Hepatocyte (in vitro differentiated cells): ENCODE measurements around the gene PHACTR1. TPM values are rescaled to one million over a fixed set of nuclear protein-coding genes. Genes with fewer than 3 reads are reported as not detected.

Source experiments
- DNase-seq: peaks from one replicate; pipeline ENCODE4 v3.0.0-alpha.2; 2016; ENCODE audit warnings: low spot score
- H2AFZ ChIP-seq: fragments of 200-600 bp; sonication (generic); 2 replicates; pipeline ENCODE4 v1.6.0; 2016; ENCODE audit warnings: antibody characterized with exemption, mild to moderate bottlenecking
- H3K27ac ChIP-seq: fragments of 200-600 bp; sonication (generic); 2 replicates; pipeline ENCODE4 v1.5.1; 2016; ENCODE audit warnings: mild to moderate bottlenecking
- H3K27me3 ChIP-seq: fragments of 200-600 bp; sonication (generic); 2 replicates; pipeline ENCODE4 v1.6.1; 2016
- H3K36me3 ChIP-seq: fragments of 200-600 bp; sonication (generic); replicated peaks from 2 replicates; pipeline ENCODE4 v1.5.1; 2016; ENCODE audit warnings: low read depth; ENCODE audit not compliant: insufficient read depth
- H3K4me1 ChIP-seq: fragments of 200-600 bp; sonication (generic); 2 replicates; pipeline ENCODE4 v1.5.1; 2016; ENCODE audit warnings: mild to moderate bottlenecking, moderate library complexity; ENCODE audit not compliant: insufficient read depth
- H3K4me2 ChIP-seq: fragments of 200-600 bp; sonication (generic); 2 replicates; pipeline ENCODE4 v1.6.0; 2016
- H3K4me3 ChIP-seq: fragments of 200-600 bp; sonication (generic); 2 replicates; pipeline ENCODE4 v1.5.1; 2016; ENCODE audit warnings: mild to moderate bottlenecking
- H3K79me2 ChIP-seq: fragments of 200-600 bp; sonication (generic); 2 replicates; pipeline ENCODE4 v1.6.0; 2017; ENCODE audit warnings: mild to moderate bottlenecking
- H3K9me2 ChIP-seq: fragments of 200-600 bp; sonication (generic); replicated peaks from 2 replicates; pipeline ENCODE4 v1.6.0; 2017; ENCODE audit warnings: mild to moderate bottlenecking; ENCODE audit not compliant: insufficient read depth
- H3K9me3 ChIP-seq: fragments of 200-600 bp; sonication (generic); 2 replicates; pipeline ENCODE4 v1.5.1; 2016; ENCODE audit warnings: low read depth, mild to moderate bottlenecking
- H4K20me1 ChIP-seq: fragments of 200-600 bp; sonication (generic); 2 replicates; pipeline ENCODE4 v1.6.0; 2016; ENCODE audit warnings: mild to moderate bottlenecking; ENCODE audit not compliant: insufficient read depth, poor library complexity, severe bottlenecking
- CTCF ChIP-seq: fragments of 200-600 bp; sonication (generic); IDR thresholded peaks from 2 replicates; pipeline ENCODE4 v1.5.1; 2016; ENCODE audit warnings: antibody characterized with exemption, mild to moderate bottlenecking; ENCODE audit not compliant: poor library complexity
- EZH2 ChIP-seq: fragments of 200-600 bp; sonication (generic); IDR thresholded peaks from 2 replicates; pipeline ENCODE4 v1.6.1; 2016; ENCODE audit warnings: antibody characterized with exemption, mild to moderate bottlenecking, borderline replicate concordance
- EZH2phosphoT487 ChIP-seq: fragments of 200-600 bp; sonication (generic); IDR thresholded peaks from one replicate; pipeline ENCODE4 v1.6.1; 2018; ENCODE audit warnings: antibody characterized with exemption, mild to moderate bottlenecking, low read depth, moderate library complexity; ENCODE audit not compliant: unreplicated experiment, severe bottlenecking
- WGBS: methylation state at CpG from one replicate; pipeline ENCODE4 v1.1.6; 2016; ENCODE audit warnings: low lambda C conversion rate; ENCODE audit errors: missing lambda C conversion rate; 5-methylcytosine and 5-hydroxymethylcytosine counted together
- polyA plus RNA-seq: library from polyadenylated mRNA; unstranded; fragments of >200 nt; fragmentation: Nextera tagmentation; extraction: Ambion mirVana; gene quantifications from 2 replicates; pipeline ENCODE4 v1.2.1, GENCODE V29; 2016
- total RNA-seq: library from RNA; depleted of rRNA; stranded (reverse); fragments of >200 nt; gene quantifications from 2 replicates; pipeline ENCODE4 v1.2.3, GENCODE V29; 2014

The PHACTR1 gene
- total and polyA plus RNA-seq, 2 experiments from 2014 or later = 3.0 to 4.3 TPM

GRCh38 chr6:13026557-13026956, 310.0 kb downstream of the PHACTR1 start:
- TF ChIP-seq EZH2phosphoT487 (no peak), EZH2 (no peak), CTCF (no peak)
- no peak for DNase-seq
- H3K27me3 ChIP-seq = peaks cover 3% of the 10 kb centered on the region

GRCh38 chr6:13027207-13027606, 310.6 kb downstream of the PHACTR1 start:
- Histone ChIP-seq H3K27me3 (peaks cover 3% of the 10 kb centered on the region), H3K36me3 (no peaks in the 10 kb centered on the region), H3K4me2 (no peak overlapping the region), H3K9me3 (no peaks in the 10 kb centered on the region), H2AFZ (no peak overlapping the region), H3K79me2 (no peaks in the 10 kb centered on the region), H3K4me3 (no peak overlapping the region), H3K27ac (no peak overlapping the region), H3K4me1 (no peaks in the 10 kb centered on the region), H3K9me2 (no peaks in the 10 kb centered on the region), H4K20me1 (no peaks in the 10 kb centered on the region)
- DNase-seq = no peak
- TF ChIP-seq EZH2 = no peak
- no peak for TF ChIP-seq CTCF
- TF ChIP-seq EZH2phosphoT487 = no peak
- WGBS = 85% methylated on average over 2 of the region's 2 CpGs

More at GRCh38 chr6:13026557-13026956, 310.0 kb downstream of the PHACTR1 start:
- Histone ChIP-seq H3K9me2 (no peaks in the 10 kb centered on the region), H3K79me2 (no peaks in the 10 kb centered on the region), H2AFZ (no peak overlapping the region), H3K4me3 (no peak overlapping the region), H3K4me1 (no peaks in the 10 kb centered on the region), H3K4me2 (no peak overlapping the region), H3K36me3 (no peaks in the 10 kb centered on the region), H3K9me3 (no peaks in the 10 kb centered on the region), H4K20me1 (no peaks in the 10 kb centered on the region), H3K27ac (no peak overlapping the region)
- 60% methylated on average over 5 of the region's 5 CpGs for WGBS

GRCh38 chr6:13030396-13030795, 313.8 kb downstream of the PHACTR1 start:
- Histone ChIP-seq H3K79me2 (no peaks in the 10 kb centered on the region), H3K36me3 (no peaks in the 10 kb centered on the region), H3K27ac (no peak overlapping the region), H3K9me2 (no peaks in the 10 kb centered on the region), H2AFZ (no peak overlapping the region), H3K4me1 (peaks cover 5% of the 10 kb centered on the region), H3K4me3 (no peak overlapping the region), H3K27me3 (peaks cover 3% of the 10 kb centered on the region), H3K4me2 (no peak overlapping the region), H3K9me3 (no peaks in the 10 kb centered on the region), H4K20me1 (no peaks in the 10 kb centered on the region)
- DNase-seq = no peak
- 34% methylated on average over 3 of the region's 3 CpGs for WGBS
- no peak for TF ChIP-seq EZH2
- no peak for TF ChIP-seq EZH2phosphoT487
- no peak for TF ChIP-seq CTCF

- Histone ChIP-seq H3K27ac (no peak overlapping the region), H3K4me1 (peaks cover 5% of the 10 kb centered on the region), H3K9me2 (no peaks in the 10 kb centered on the region), H3K4me3 (no peak overlapping the region), H4K20me1 (no peaks in the 10 kb centered on the region), H2AFZ (no peak overlapping the region), H3K36me3 (no peaks in the 10 kb centered on the region), H3K79me2 (no peaks in the 10 kb centered on the region), H3K27me3 (peaks cover 3% of the 10 kb centered on the region), H3K4me2 (no peak overlapping the region), H3K9me3 (no peaks in the 10 kb centered on the region)
- 79% methylated on average over 6 of the region's 6 CpGs for WGBS
- no peak for TF ChIP-seq EZH2
- TF ChIP-seq CTCF = no peak
- no peak for DNase-seq
Observed at GRCh38 chr6:13032566-13032965, 316.0 kb downstream of the PHACTR1 start.
